Fibroblast of lung (primary cell): Measurements from ENCODE around the gene FLNC. TPM values are rescaled to one million over a fixed set of nuclear protein-coding genes. Genes with fewer than 3 reads are reported as not detected.

Experiments used
- DNase-seq, 2 donors: peaks; one replicate each; pipeline versions ENCODE4 v3.0.0 to v3.0.0-alpha.2; 2010; ENCODE audit warnings: low read depth in 2 of 2
- H2AFZ ChIP-seq: 2 replicates; pipeline ENCODE4 v1.5.1; 2012; ENCODE audit warnings: low read length, control low read depth, inconsistent platforms
- H3K27ac ChIP-seq: 2 replicates; pipeline ENCODE4 v1.5.1; 2011; ENCODE audit warnings: low read length, control low read depth; ENCODE audit not compliant: insufficient read depth
- H3K27me3 ChIP-seq: 2 replicates; pipeline ENCODE4 v1.5.1; 2011; ENCODE audit warnings: mild to moderate bottlenecking, low read length; ENCODE audit not compliant: control insufficient read depth, insufficient read depth
- H3K36me3 ChIP-seq: 2 replicates; pipeline ENCODE4 v1.5.1; 2011; ENCODE audit warnings: low read length; ENCODE audit not compliant: control insufficient read depth, insufficient read depth
- H3K4me1 ChIP-seq: 2 replicates; pipeline ENCODE4 v1.5.1; 2011; ENCODE audit warnings: low read length; ENCODE audit not compliant: control insufficient read depth, insufficient read depth; ENCODE audit errors: extremely low read depth
- H3K4me2 ChIP-seq: 2 replicates; pipeline ENCODE4 v1.5.1; 2011; ENCODE audit warnings: low read length, control low read depth; ENCODE audit not compliant: insufficient read depth; ENCODE audit errors: extremely low read depth
- H3K4me3 ChIP-seq, 4 experiments: fragments of 200-600 bp in 1 of 4; sonication (generic) in 1 of 4; replicated peaks in 1 of 4; 2 replicates each; pipeline ENCODE4 v1.5.1; 2011 to 2016; ENCODE audit warnings: low read length in 4 of 4, low read depth in 3 of 4, mild to moderate bottlenecking in 3 of 4, control low read depth in 2 of 4, inconsistent platforms in 1 of 4, mixed read lengths in 1 of 4; ENCODE audit not compliant: insufficient read depth in 1 of 4; ENCODE audit errors: control extremely low read depth in 1 of 4
- H3K79me2 ChIP-seq: 2 replicates; pipeline ENCODE4 v1.5.1; 2012; ENCODE audit warnings: mild to moderate bottlenecking, low read length, inconsistent platforms; ENCODE audit not compliant: control insufficient read depth, insufficient read depth
- H3K9ac ChIP-seq: 2 replicates; pipeline ENCODE4 v1.5.1; 2011; ENCODE audit warnings: mild to moderate bottlenecking, low read length, control low read depth; ENCODE audit not compliant: insufficient read depth
- H3K9me3 ChIP-seq: 2 replicates; pipeline ENCODE4 v1.5.1; 2012; ENCODE audit warnings: low read depth, low read length; ENCODE audit not compliant: control insufficient read depth, insufficient read depth
- H4K20me1 ChIP-seq: 2 replicates; pipeline ENCODE4 v1.5.1; 2011; ENCODE audit warnings: low read length; ENCODE audit not compliant: control insufficient read depth, insufficient read depth; ENCODE audit errors: extremely low read depth
- EZH2 ChIP-seq: IDR thresholded peaks from 2 replicates; pipeline ENCODE4 v1.5.1; 2012; ENCODE audit warnings: low read length, control low read depth, mild to moderate bottlenecking; ENCODE audit errors: missing control alignments
- polyA plus RNA-seq, 2 donors: library from polyadenylated mRNA; depleted of rRNA in 1 of 2; stranded (reverse) in 1 of 2; unstranded in 1 of 2; fragments of >200 nt; gene quantifications; 2 replicates each; pipeline ENCODE4 v1.2.1, GENCODE V29; 2011 to 2012; ENCODE audit warnings: missing spikeins in 1 of 2
- total RNA-seq: library from RNA; depleted of rRNA; stranded (reverse); fragments of >200 nt; gene quantifications from 2 replicates; pipeline ENCODE4 v1.2.1, GENCODE V29; 2014
- TF ChIP-seq, protein P1 (sequence below), 2 donors: IDR thresholded peaks in 1 of 2; conservative IDR thresholded peaks in 1 of 2; 1 replicate in 1 of 2; 2 replicates in 1 of 2; pipeline ENCODE4 v1.5.1; 2011 to 2012; ENCODE audit warnings: low read length in 2 of 2, control low read depth in 1 of 2, inconsistent platforms in 1 of 2, low read depth in 1 of 2, mild to moderate bottlenecking in 1 of 2

The FLNC gene
- total and polyA plus RNA-seq, 2 donors (not counting 1 experiment from before 2014, with no cell fraction given), result 29.3 to 191 TPM

DNA sequence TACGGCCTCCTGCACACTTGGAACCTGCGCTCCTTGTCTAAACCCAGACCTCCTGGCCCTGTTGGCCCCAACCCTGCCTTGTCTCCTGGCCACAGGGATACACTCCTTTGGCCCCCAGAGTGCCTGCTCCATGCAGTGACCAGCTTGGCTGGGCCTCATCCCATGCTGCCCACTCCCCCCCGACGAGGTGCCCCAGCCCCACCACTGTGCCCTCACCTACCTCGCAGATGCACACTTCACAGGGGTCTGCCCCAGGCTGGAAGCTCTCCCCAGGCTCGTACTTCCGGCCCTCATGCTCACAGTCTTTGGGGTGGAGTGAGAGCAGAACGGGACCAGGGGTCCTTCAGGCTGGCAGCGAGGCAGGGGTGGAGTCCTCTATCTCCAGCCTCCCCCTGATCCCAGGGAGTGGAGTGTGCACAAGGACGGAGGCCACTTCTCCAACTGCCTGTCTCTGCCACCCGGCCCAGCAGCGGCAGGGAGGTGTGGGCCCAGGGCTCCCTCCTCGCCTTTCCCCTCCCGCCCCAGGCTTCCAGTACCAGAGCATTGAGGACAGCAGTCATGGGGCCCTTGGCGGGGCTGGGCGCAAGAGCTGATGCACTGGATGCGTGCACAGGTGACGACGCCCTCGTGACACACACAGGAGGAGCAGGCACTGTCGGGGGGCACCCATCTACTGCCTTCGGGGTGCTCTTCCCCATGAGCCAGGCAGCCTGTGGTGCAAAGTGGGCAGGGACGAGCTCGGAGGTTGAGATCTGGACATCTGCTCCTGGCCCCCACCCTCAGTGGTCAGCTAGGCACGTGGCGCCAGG, 54.6 kb downstream of the FLNC start:
- no peak overlapping the region for H2AFZ ChIP-seq
- no peaks in the 10 kb centered on the region for H4K20me1 ChIP-seq
- no peaks in the 10 kb centered on the region for H3K9me3 ChIP-seq
- no peaks in the 10 kb centered on the region for H3K27me3 ChIP-seq
- TF ChIP-seq EZH2, result no peak
- TF ChIP-seq, protein P1, sequence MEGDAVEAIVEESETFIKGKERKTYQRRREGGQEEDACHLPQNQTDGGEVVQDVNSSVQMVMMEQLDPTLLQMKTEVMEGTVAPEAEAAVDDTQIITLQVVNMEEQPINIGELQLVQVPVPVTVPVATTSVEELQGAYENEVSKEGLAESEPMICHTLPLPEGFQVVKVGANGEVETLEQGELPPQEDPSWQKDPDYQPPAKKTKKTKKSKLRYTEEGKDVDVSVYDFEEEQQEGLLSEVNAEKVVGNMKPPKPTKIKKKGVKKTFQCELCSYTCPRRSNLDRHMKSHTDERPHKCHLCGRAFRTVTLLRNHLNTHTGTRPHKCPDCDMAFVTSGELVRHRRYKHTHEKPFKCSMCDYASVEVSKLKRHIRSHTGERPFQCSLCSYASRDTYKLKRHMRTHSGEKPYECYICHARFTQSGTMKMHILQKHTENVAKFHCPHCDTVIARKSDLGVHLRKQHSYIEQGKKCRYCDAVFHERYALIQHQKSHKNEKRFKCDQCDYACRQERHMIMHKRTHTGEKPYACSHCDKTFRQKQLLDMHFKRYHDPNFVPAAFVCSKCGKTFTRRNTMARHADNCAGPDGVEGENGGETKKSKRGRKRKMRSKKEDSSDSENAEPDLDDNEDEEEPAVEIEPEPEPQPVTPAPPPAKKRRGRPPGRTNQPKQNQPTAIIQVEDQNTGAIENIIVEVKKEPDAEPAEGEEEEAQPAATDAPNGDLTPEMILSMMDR (conservative IDR thresholded peaks at IDR 0.05 in 1 of 2, IDR thresholded peaks at IDR 0.05 in 1 of 2; ENCODE audit: low read depth in 1 of 2, low read length in 2 of 2), result no peak
- H3K27ac ChIP-seq, result no peak overlapping the region
- no peak overlapping the region for H3K4me2 ChIP-seq
- no peaks in the 10 kb centered on the region for H3K4me1 ChIP-seq
- no peak overlapping the region for H3K4me3 ChIP-seq
- H3K79me2 ChIP-seq, result no peaks in the 10 kb centered on the region
- no peak for DNase-seq
- H3K36me3 ChIP-seq, result no peaks in the 10 kb centered on the region
- H3K9ac ChIP-seq, result no peak overlapping the region

DNA sequence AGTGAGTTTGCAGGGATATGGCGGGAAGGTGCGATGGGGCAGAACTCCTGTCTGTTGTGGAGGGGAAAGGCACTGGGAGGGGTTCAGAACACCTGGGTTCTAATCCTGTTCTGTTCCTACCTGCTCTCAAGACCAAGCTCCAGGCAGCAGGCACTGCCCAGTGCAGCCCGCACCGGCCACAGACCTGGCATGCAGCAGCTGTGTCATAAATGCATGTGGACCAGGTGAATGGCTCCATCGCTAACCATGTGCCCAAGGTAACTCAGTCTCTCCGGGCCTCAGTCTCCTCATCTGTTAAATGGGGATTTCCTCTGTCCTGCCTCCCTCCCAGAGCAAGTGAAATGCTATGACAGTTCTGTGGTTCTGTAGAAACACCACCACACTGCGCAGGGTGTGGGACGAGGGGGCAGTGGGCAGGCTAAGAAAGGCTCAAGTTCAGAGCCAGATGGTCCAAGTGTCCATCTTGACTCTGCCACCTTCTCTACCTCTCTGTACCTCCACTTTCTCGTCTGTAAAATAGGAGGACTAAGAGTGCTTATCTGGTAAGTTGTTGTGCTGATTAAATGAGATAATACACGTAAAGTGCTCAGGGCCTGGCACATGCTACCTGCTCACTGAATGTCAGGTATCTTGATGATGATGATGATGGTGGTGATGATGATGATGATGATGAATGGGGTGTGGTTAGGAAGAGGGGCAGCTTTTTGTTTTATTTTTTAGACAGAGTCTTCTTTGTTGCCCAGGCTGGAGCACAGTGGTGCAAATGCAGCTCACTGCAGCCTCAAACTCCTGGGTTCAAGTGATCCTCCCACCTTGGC, 55.4 kb downstream of the FLNC start:
- Histone ChIP-seq H2AFZ (no peak overlapping the region), H3K4me3 (no peak overlapping the region), H3K79me2 (no peaks in the 10 kb centered on the region), H3K36me3 (no peaks in the 10 kb centered on the region), H3K4me1 (no peaks in the 10 kb centered on the region), H3K9me3 (no peaks in the 10 kb centered on the region), H3K27ac (no peak overlapping the region), H4K20me1 (no peaks in the 10 kb centered on the region), H3K4me2 (no peak overlapping the region), H3K27me3 (no peaks in the 10 kb centered on the region), H3K9ac (no peak overlapping the region)
- TF ChIP-seq EZH2, result no peak
- TF ChIP-seq, protein P1 (conservative IDR thresholded peaks at IDR 0.05 in 1 of 2, IDR thresholded peaks at IDR 0.05 in 1 of 2; ENCODE audit: low read depth in 1 of 2, low read length in 2 of 2), result no peak
- no peak for DNase-seq

DNA sequence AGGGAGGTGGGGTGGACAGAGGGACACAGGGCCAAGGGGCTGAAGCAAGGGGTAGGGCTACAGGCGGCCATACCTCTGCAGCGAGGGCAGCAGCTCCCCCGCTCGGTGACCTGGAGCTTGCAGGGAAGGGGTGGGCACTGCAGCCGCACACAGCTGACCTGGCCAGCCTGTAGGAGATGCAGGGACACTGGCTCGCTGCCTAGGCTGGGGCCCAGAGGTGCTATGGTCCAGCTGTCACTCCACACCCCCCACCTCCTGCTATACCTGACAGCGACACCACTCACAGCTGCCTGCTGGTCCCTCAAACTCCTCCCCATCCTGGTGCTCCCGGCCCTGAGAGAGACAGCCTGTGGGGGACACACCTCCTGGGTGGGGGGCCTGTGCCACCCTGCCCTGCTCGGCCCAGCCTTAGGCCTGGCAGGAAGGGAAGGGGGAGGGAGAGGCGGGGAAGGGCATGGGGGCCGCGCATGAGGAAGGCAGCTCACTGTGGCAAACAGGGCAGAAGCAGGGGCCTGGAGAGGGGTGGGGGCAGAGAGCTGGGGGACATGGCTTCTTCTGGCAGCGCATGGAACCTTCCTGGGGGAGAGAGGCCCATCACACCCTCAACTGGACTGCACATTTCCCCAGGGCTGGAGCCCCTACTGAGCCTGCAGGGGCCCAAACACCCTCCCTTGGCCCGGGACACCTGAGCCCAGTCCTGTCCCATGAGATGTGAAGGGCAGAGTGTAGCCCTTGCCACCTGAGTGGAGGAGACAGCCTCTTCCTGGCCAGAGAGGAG, 56.4 kb downstream of the FLNC start:
- Histone ChIP-seq H3K9me3 (no peaks in the 10 kb centered on the region), H3K27me3 (no peaks in the 10 kb centered on the region), H3K4me3 (no peak overlapping the region), H3K36me3 (no peaks in the 10 kb centered on the region), H3K27ac (no peak overlapping the region), H3K9ac (no peak overlapping the region), H3K79me2 (no peaks in the 10 kb centered on the region), H3K4me2 (no peak overlapping the region), H3K4me1 (no peaks in the 10 kb centered on the region), H2AFZ (no peak overlapping the region), H4K20me1 (no peaks in the 10 kb centered on the region)
- no peak for TF ChIP-seq EZH2
- TF ChIP-seq, protein P1 (conservative IDR thresholded peaks at IDR 0.05 in 1 of 2, IDR thresholded peaks at IDR 0.05 in 1 of 2; ENCODE audit: low read depth in 1 of 2, low read length in 2 of 2), result no peak
- DNase-seq, result no peak
